ENCODE data around the gene LTN1. TPM values are rescaled to one million over a fixed set of nuclear protein-coding genes. Genes with fewer than 3 reads are reported as not detected.
A peak's percentile ranks its signal among the peaks of the same experiment; 100 is the strongest.
"Not testable (repeated sequence)": the region's sequence is repeated elsewhere in the genome, so short reads cannot be mapped to it uniquely, and the experiment has no call there.

The LTN1 gene
- total and polyA plus RNA-seq, 8 donors = 21.8 to 44.7 (median 36.2) TPM

- intact Hi-C loops (cut with DNase I) = no loop called here
- Histone ChIP-seq H3K4me3 (no peak overlapping the region), H3K9me3 (no peaks in the 10 kb centered on the region), H3K27me3 (no peaks in the 10 kb centered on the region), H3K27ac (no peak overlapping the region), H3K36me3 (peaks cover 0 to 30% of the 10 kb centered on the region in 2 donors), H3K4me1 (peaks cover 0 to 10% of the 10 kb centered on the region in 2 donors)
- TF ChIP-seq CTCF (IDR thresholded peaks at IDR 0.05) = no peak
- no peak for DNase-seq
- ATAC-seq = no peak
Observed at GRCh38 chr21:29005696-29006095, 13.0 kb upstream of the LTN1 start.

GRCh38 chr21:29002442-29003144, 9.9 kb upstream of the LTN1 start:
- peak; percentile 95 to 99 (median 97) for DNase-seq
- Histone ChIP-seq H3K4me1 (peaks cover 0 to 10% of the 10 kb centered on the region in 2 donors), H3K9me3 (no peaks in the 10 kb centered on the region), H3K36me3 (peaks cover 0 to 19% of the 10 kb centered on the region in 2 donors), H3K27me3 (no peaks in the 10 kb centered on the region), H3K27ac (peak overlapping the region; percentile 90 to 93), H3K4me3 (peak overlapping the region; percentile 41 to 48)
- ATAC-seq = peak; percentile 100
- intact Hi-C loops (cut with DNase I) = no loop called here
- TF ChIP-seq CTCF (IDR thresholded peaks at IDR 0.05) = no peak

GRCh38 chr21:28993293-28993629, 584 bp upstream of the LTN1 start:
- TF ChIP-seq CTCF (IDR thresholded peaks at IDR 0.05) = no peak
- DNase-seq (no peak), ATAC-seq (no peak)
- Histone ChIP-seq H3K4me1 (peaks cover 5 to 21% of the 10 kb centered on the region in 2 donors), H3K36me3 (no peaks in the 10 kb centered on the region), H3K4me3 (peak overlapping the region; percentile 57 to 58), H3K27me3 (no peaks in the 10 kb centered on the region), H3K9me3 (no peaks in the 10 kb centered on the region), H3K27ac (peak overlapping the region; percentile 83 to 88)
- intact Hi-C loops (cut with DNase I) = no loop called here

- Histone ChIP-seq H3K36me3 (no peaks in the 10 kb centered on the region), H3K4me1 (peaks cover 5 to 21% of the 10 kb centered on the region in 2 donors), H3K27ac (peak overlapping the region; percentile 80 to 88), H3K9me3 (no peaks in the 10 kb centered on the region), H3K27me3 (no peaks in the 10 kb centered on the region), H3K4me3 (peak overlapping the region; percentile 57 to 58)
- no peak for TF ChIP-seq CTCF (IDR thresholded peaks at IDR 0.05)
- intact Hi-C loops (cut with DNase I) = no loop called here
- ATAC-seq = peak; percentile 14
- no peak for DNase-seq
Observed at GRCh38 chr21:28991861-28992525, 684 bp downstream of the LTN1 start.

- H3K9me3 ChIP-seq; H3K27me3 ChIP-seq; H3K27ac ChIP-seq; DNase-seq; ATAC-seq; H3K4me3 ChIP-seq; intact Hi-C loops (cut with DNase I): not testable (repeated sequence)
- peaks cover 5 to 21% of the 10 kb centered on the region in 2 donors for H3K4me1 ChIP-seq
- peaks cover 0 to 32% of the 10 kb centered on the region in 2 donors for H3K36me3 ChIP-seq
Observed at GRCh38 chr21:28988146-28988545, 4.5 kb downstream of the LTN1 start.

Measured in left lung (tissue), 10 donors.